H1 (cell line): ENCODE measurements around the gene ENKD1. TPM values are rescaled to one million over a fixed set of nuclear protein-coding genes. Genes with fewer than 3 reads are reported as not detected.

Source experiments
- CTCF ChIA-PET: fragments of 300-600 bp; sonication (Branson Sonifier 250); formaldehyde crosslinking; loops from one replicate; lab custom pipeline; 2021; ENCODE audit not compliant: partially characterized antibody; lab: Charles Lee
- POLR2A ChIA-PET: fragments of 300-600 bp; sonication (Branson Sonifier 250); formaldehyde crosslinking; loops from one replicate; lab custom pipeline; 2021; ENCODE audit warnings: inconsistent platforms; ENCODE audit not compliant: partially characterized antibody; lab: Charles Lee
- DNase-seq, 2 experiments: peaks; one replicate each; pipeline versions ENCODE4 v3.0.0 to v3.0.0-alpha.2; 2010 to 2022; ENCODE audit warnings: low spot score in 2 of 2, low read depth in 1 of 2, mixed read lengths in 1 of 2
- FAIRE-seq: peaks from 2 replicates; lab custom pipeline; 2011; peaks lifted over from hg19 to GRCh38; lab: Jason Lieb, UNC
- H2AFZ ChIP-seq: 2 replicates; pipeline ENCODE4 v1.8.1; 2012; ENCODE audit warnings: low read length, inconsistent platforms
- H2AK5ac ChIP-seq: 2 replicates; pipeline ENCODE4 v1.6.1; 2013; ENCODE audit warnings: low read depth, low read length
- H2BK120ac ChIP-seq: replicated peaks from 2 replicates; pipeline ENCODE3; 2013; ENCODE audit warnings: low read depth, low read length, inconsistent platforms
- H2BK12ac ChIP-seq: 2 replicates; pipeline ENCODE4 v1.6.1; 2013; ENCODE audit warnings: low read depth, low read length
- H2BK15ac ChIP-seq: 2 replicates; pipeline ENCODE4 v1.6.1; 2013; ENCODE audit warnings: low read length
- H2BK20ac ChIP-seq: 2 replicates; pipeline ENCODE4 v1.6.1; 2013; ENCODE audit warnings: low read length
- H2BK5ac ChIP-seq: 2 replicates; pipeline ENCODE4 v1.6.1; 2013; ENCODE audit warnings: low read depth, low read length
- H3K14ac ChIP-seq: 2 replicates; pipeline ENCODE4 v1.6.1; 2013; ENCODE audit warnings: inconsistent platforms; ENCODE audit not compliant: insufficient read length
- H3K18ac ChIP-seq: 2 replicates; pipeline ENCODE4 v1.6.1; 2013; ENCODE audit warnings: low read length; ENCODE audit errors: extremely low read depth
- H3K23ac ChIP-seq: 2 replicates; pipeline ENCODE4 v1.6.1; 2013; ENCODE audit warnings: inconsistent platforms; ENCODE audit not compliant: insufficient read length
- H3K23me2 ChIP-seq: 2 replicates; pipeline ENCODE4 v1.6.1; 2013; ENCODE audit warnings: low read depth, low read length
- H3K27ac ChIP-seq: 2 replicates; pipeline ENCODE4 v1.6.1; 2011; ENCODE audit warnings: low read depth, low read length, inconsistent platforms
- H3K27me3 ChIP-seq, 4 experiments: replicated peaks in 1 of 4; 1 replicate in 1 of 4; 2 replicates in 3 of 4; pipeline versions ENCODE4 v1.6.1 to v1.8.1; 2011 to 2013; ENCODE audit warnings: low read length in 3 of 4, mild to moderate bottlenecking in 3 of 4, inconsistent platforms in 2 of 4, mixed read lengths in 2 of 4, moderate library complexity in 1 of 4; ENCODE audit not compliant: control insufficient read depth in 3 of 4, insufficient read depth in 3 of 4; ENCODE audit errors: extremely low read depth in 1 of 4
- H3K36me3 ChIP-seq, 4 experiments: 2 replicates each; pipeline versions ENCODE4 v1.6.1 to v1.8.1; 2011 to 2013; ENCODE audit warnings: mild to moderate bottlenecking in 4 of 4, low read length in 3 of 4, moderate library complexity in 2 of 4, control low read depth in 1 of 4, inconsistent platforms in 1 of 4; ENCODE audit not compliant: insufficient read depth in 4 of 4, control insufficient read depth in 2 of 4
- H3K4ac ChIP-seq: replicated peaks from 2 replicates; pipeline ENCODE3; 2013; ENCODE audit warnings: low read length, low read depth, mixed read lengths, inconsistent platforms; ENCODE audit not compliant: insufficient read length
- H3K4me1 ChIP-seq, 4 experiments: replicated peaks in 1 of 4; 1 replicate in 1 of 4; 2 replicates in 3 of 4; pipeline versions ENCODE4 v1.6.1 to v1.8.1; 2011 to 2013; ENCODE audit warnings: low read length in 3 of 4, inconsistent platforms in 2 of 4, mixed read lengths in 1 of 4; ENCODE audit not compliant: insufficient read depth in 4 of 4, control insufficient read depth in 3 of 4
- H3K4me2 ChIP-seq, 2 experiments: 2 replicates each; pipeline versions ENCODE4 v1.6.1 to v1.8.1; 2011 to 2013; ENCODE audit warnings: low read depth in 2 of 2, low read length in 2 of 2, control low read depth in 1 of 2, inconsistent platforms in 1 of 2, mild to moderate bottlenecking in 1 of 2; ENCODE audit not compliant: insufficient read depth in 1 of 2
- H3K4me3 ChIP-seq, 4 experiments: fragments of 200-600, 300-600 bp in 1 of 4; sonication (generic), shearing (Covaris generic), sonication (Bioruptor Twin) in 1 of 4; 2 replicates each; pipeline versions ENCODE4 v1.5.1 to v1.8.1; 2011 to 2016; ENCODE audit warnings: low read length in 4 of 4, low read depth in 3 of 4, control low read depth in 2 of 4, inconsistent platforms in 2 of 4, mild to moderate bottlenecking in 2 of 4, mixed read lengths in 1 of 4, moderate library complexity in 1 of 4; ENCODE audit not compliant: insufficient read depth in 2 of 4; ENCODE audit errors: extremely low read depth in 1 of 4
- H3K56ac ChIP-seq: replicated peaks from 2 replicates; pipeline ENCODE3; 2013; ENCODE audit warnings: low read depth, mild to moderate bottlenecking, mixed read lengths, low read length, inconsistent platforms; ENCODE audit not compliant: insufficient read length
- H3K79me1 ChIP-seq: 2 replicates; pipeline ENCODE4 v1.6.1; 2013; ENCODE audit warnings: low read depth, low read length, control low read depth
- H3K79me2 ChIP-seq, 2 experiments: 2 replicates each; pipeline versions ENCODE4 v1.6.1 to v1.8.1; 2012 to 2013; ENCODE audit warnings: low read length in 2 of 2, mild to moderate bottlenecking in 2 of 2, inconsistent platforms in 1 of 2; ENCODE audit not compliant: insufficient read depth in 2 of 2, control insufficient read depth in 1 of 2
- H3K9ac ChIP-seq, 4 experiments: replicated peaks in 1 of 4; 1 replicate in 1 of 4; 2 replicates in 3 of 4; pipeline versions ENCODE4 v1.6.1 to v1.8.1; 2011 to 2013; ENCODE audit warnings: low read depth in 3 of 4, low read length in 3 of 4, control low read depth in 2 of 4, mild to moderate bottlenecking in 2 of 4, moderate library complexity in 2 of 4, inconsistent platforms in 1 of 4; ENCODE audit errors: extremely low read depth in 1 of 4
- H3K9me3 ChIP-seq, 2 experiments: 2 replicates each; pipeline versions ENCODE4 v1.6.1 to v1.8.1; 2012 to 2013; ENCODE audit warnings: mild to moderate bottlenecking in 2 of 2, moderate library complexity in 2 of 2, control low read depth in 1 of 2, inconsistent platforms in 1 of 2, low read depth in 1 of 2, low read length in 1 of 2, mixed read lengths in 1 of 2; ENCODE audit not compliant: insufficient read depth in 2 of 2
- H4K20me1 ChIP-seq, 2 experiments: replicated peaks in 1 of 2; 2 replicates each; pipeline versions ENCODE3 to v1.8.1; 2011 to 2013; ENCODE audit warnings: inconsistent platforms in 2 of 2, low read length in 2 of 2, mild to moderate bottlenecking in 1 of 2; ENCODE audit not compliant: insufficient read depth in 2 of 2, control insufficient read depth in 1 of 2
- H4K5ac ChIP-seq: 2 replicates; pipeline ENCODE4 v1.6.1; 2013; ENCODE audit warnings: low read length, low read depth, mixed read lengths, inconsistent platforms; ENCODE audit not compliant: insufficient read length
- H4K8ac ChIP-seq: 2 replicates; pipeline ENCODE4 v1.8.0; 2013; ENCODE audit warnings: mild to moderate bottlenecking, moderate library complexity, low read length, inconsistent platforms; ENCODE audit not compliant: insufficient read depth; ENCODE audit errors: extremely low read depth
- H4K91ac ChIP-seq: replicated peaks from 2 replicates; pipeline ENCODE3; 2013; ENCODE audit warnings: low read length, mixed read lengths, inconsistent platforms; ENCODE audit not compliant: insufficient read length
- ASH2L ChIP-seq: fragments of 200-600, 300-600 bp; sonication (generic); IDR thresholded peaks from one replicate; pipeline ENCODE4 v1.7.1; 2017; ENCODE audit warnings: low read length
- EP300 ChIP-seq, 2 experiments: IDR thresholded peaks; 1 replicate in 1 of 2; 2 replicates in 1 of 2; pipeline ENCODE4 v1.6.1; 2011 to 2012; ENCODE audit warnings: low read depth in 2 of 2, low read length in 2 of 2, mild to moderate bottlenecking in 2 of 2, borderline replicate concordance in 1 of 2, inconsistent platforms in 1 of 2, moderate library complexity in 1 of 2
- JUND ChIP-seq: IDR thresholded peaks from 2 replicates; pipeline ENCODE4 v1.6.1; 2011; ENCODE audit warnings: mild to moderate bottlenecking, improper control_type of control experiment, low read length
- POLR2A ChIP-seq, 2 experiments: IDR thresholded peaks; 1 replicate in 1 of 2; 2 replicates in 1 of 2; pipeline ENCODE4 v1.6.1; 2011; ENCODE audit warnings: low read depth in 2 of 2, low read length in 2 of 2, mild to moderate bottlenecking in 2 of 2; ENCODE audit errors: control extremely low read depth in 1 of 2
- RAD21 ChIP-seq, 2 experiments: IDR thresholded peaks in 1 of 2; conservative IDR thresholded peaks in 1 of 2; 2 replicates each; pipeline ENCODE4 v1.6.1; 2011; ENCODE audit warnings: low read depth in 2 of 2, low read length in 2 of 2, improper control_type of control experiment in 1 of 2, inconsistent platforms in 1 of 2, mild to moderate bottlenecking in 1 of 2, moderate library complexity in 1 of 2
- RBBP5 ChIP-seq: IDR thresholded peaks from 2 replicates; pipeline ENCODE4 v1.7.1; 2012; ENCODE audit warnings: low read depth, mild to moderate bottlenecking, inconsistent platforms, low read length, moderate library complexity, borderline replicate concordance
- RFX5 ChIP-seq: IDR thresholded peaks from 2 replicates; pipeline ENCODE4 v1.6.1; 2011; ENCODE audit warnings: low read depth, low read length, improper control_type of control experiment, borderline replicate concordance
- SAP30 ChIP-seq: fragments of 300-600 bp; sonication (generic); IDR thresholded peaks from 2 replicates; pipeline ENCODE4 v1.7.1; 2012; ENCODE audit warnings: low read length, moderate library complexity, mild to moderate bottlenecking, inconsistent platforms; ENCODE audit not compliant: insufficient read depth, insufficient replicate concordance
- SIN3A ChIP-seq, 2 experiments: IDR thresholded peaks in 1 of 2; conservative IDR thresholded peaks in 1 of 2; 2 replicates each; pipeline ENCODE4 v1.6.1; 2011 to 2012; ENCODE audit warnings: low read length in 2 of 2, improper control_type of control experiment in 1 of 2, low read depth in 1 of 2, mild to moderate bottlenecking in 1 of 2
- SRF ChIP-seq: IDR thresholded peaks from 2 replicates; pipeline ENCODE4 v1.6.1; 2011; ENCODE audit warnings: mild to moderate bottlenecking, low read depth, low read length, moderate library complexity
- TAF7 ChIP-seq: optimal IDR thresholded peaks from 2 replicates; pipeline ENCODE3; 2011; ENCODE audit warnings: low read depth, mild to moderate bottlenecking, inconsistent platforms, low read length, moderate library complexity, borderline replicate concordance
- TBP ChIP-seq: IDR thresholded peaks from 2 replicates; pipeline ENCODE4 v1.6.1; 2011; ENCODE audit warnings: low read depth, low read length, improper control_type of control experiment
- TCF12 ChIP-seq: IDR thresholded peaks from 2 replicates; pipeline ENCODE4 v1.6.1; 2011; ENCODE audit warnings: low read depth, mild to moderate bottlenecking, low read length
- WGBS, 2 experiments: shearing (Covaris generic) in 1 of 2; methylation state at CpG; one replicate each; pipeline versions ENCODE4 v1.1.6 to v1.1.7; 2013 to 2015; ENCODE audit warnings: low lambda C conversion rate in 2 of 2, mixed read lengths in 2 of 2, inconsistent platforms in 1 of 2, low coverage in 1 of 2, missing lambda C conversion rate in 1 of 2; ENCODE audit not compliant: insufficient replicate concordance in 2 of 2, insufficient coverage in 1 of 2, insufficient read length in 1 of 2; ENCODE audit errors: extremely low coverage in 1 of 2, missing lambda C conversion rate in 1 of 2; 5-methylcytosine and 5-hydroxymethylcytosine counted together
- polyA plus RNA-seq, 7 experiments: library from polyadenylated mRNA; depleted of rRNA in 3 of 7; stranded (reverse) in 5 of 7; unstranded in 2 of 7; fragments of >200 nt in 5 of 7; fragments of 200-250 nt in 2 of 7; gene quantifications; 1 replicate in 5 of 7; 2 replicates in 1 of 7; 4 replicates in 1 of 7; pipeline versions ENCODE4 v1.2.1 to v1.2.3, GENCODE V29; 2011 to 2013; ENCODE audit warnings: missing spikeins in 2 of 7, mixed read lengths in 2 of 7
- total RNA-seq: library from RNA; stranded (reverse); fragmentation: NEBNext Ultra II Directional; extraction: Animal tissue kit (Norgen Biotek cat#: 25700); gene quantifications from 2 replicates; pipeline ENCODE4 v1.2.1, GENCODE V29; 2021

The ENKD1 gene
- total and polyA plus RNA-seq, 2 of the 8 experiments (the other 6 are each of a cell fraction or from before 2014, with no cell fraction given): 12.9 to 16.1 TPM

- Histone ChIP-seq H3K36me3 (no peaks in the 10 kb centered on the region), H2BK5ac (no peak overlapping the region), H2AK5ac (no peak overlapping the region), H2BK15ac (no peak overlapping the region), H3K23me2 (peaks cover 5% of the 10 kb centered on the region; the same call in 1 of the 2 replicates), H4K8ac (no peak overlapping the region), H3K27ac (no peak overlapping the region), H3K79me1 (no peaks in the 10 kb centered on the region), H3K4me3 (no peak overlapping the region), H3K4me2 (no peak overlapping the region), H3K18ac (no peak overlapping the region), H2AFZ (no peak overlapping the region), H3K56ac (no peak overlapping the region), H3K9ac (no peak overlapping the region), H4K20me1 (peaks cover 5 to 15% of the 10 kb centered on the region in 2 experiments), H2BK120ac (no peak overlapping the region), H3K79me2 (no peaks in the 10 kb centered on the region), H3K27me3 (peaks cover 3 to 36% (median 23%) of the 10 kb centered on the region in 4 experiments; a peak in 6 of 7 replicates), H3K9me3 (no peaks in the 10 kb centered on the region), H3K4me1 (peaks cover 0 to 18% (median 7%) of the 10 kb centered on the region in 4 experiments; a peak in 5 of 7 replicates), H3K23ac (no peak overlapping the region), H2BK12ac (no peak overlapping the region), H2BK20ac (no peak overlapping the region), H3K4ac (no peak overlapping the region), H3K14ac (no peak overlapping the region), H4K91ac (no peak overlapping the region), H4K5ac (no peak overlapping the region)
- CTCF ChIA-PET: interaction anchor here (0.5 to 18.0 kb wide), 12 partner anchors 10 to 144 kb away, joined by 3 to 202 read pairs (median 4); partner anchors contain the start of genes ACD, C16orf86, ENKD1 and PARD6A
- no peak for DNase-seq
- POLR2A ChIA-PET: interaction anchor here (0.6 to 1.5 kb wide), 6 partner anchors 9 to 283 kb away, joined by 3 to 8 read pairs (median 3); partner anchors contain the start of genes ACD, CTCF and PARD6A
- 90% methylated on average over 4 of the region's 4 CpGs; no CpG with 5 or more reads in 1 of the 2 experiments for WGBS, 2 experiments
- TF ChIP-seq ASH2L (no peak), RFX5 (no peak), TBP (no peak), SRF (no peak), SAP30 (no peak), EP300 (IDR thresholded peaks at IDR 0.05; ENCODE audit: borderline replicate concordance in 1 of 2, low read depth in 2 of 2, low read length in 2 of 2) (no peak), RBBP5 (no peak), TCF12 (no peak), JUND (no peak), TAF7 (no peak), POLR2A (IDR thresholded peaks at IDR 0.05; ENCODE audit: control extremely low read depth in 1 of 2, low read depth in 2 of 2, low read length in 2 of 2) (no peak), SIN3A (conservative IDR thresholded peaks at IDR 0.05 in 1 of 2, IDR thresholded peaks at IDR 0.05 in 1 of 2; ENCODE audit: low read depth in 1 of 2, low read length in 2 of 2) (no peak), RAD21 (IDR thresholded peaks at IDR 0.05 in 1 of 2, conservative IDR thresholded peaks at IDR 0.05 in 1 of 2; ENCODE audit: low read depth in 2 of 2, low read length in 2 of 2) (no peak)
- FAIRE-seq: no peak
Observed at GRCh38 chr16:67651847-67652246, 14.7 kb downstream of the ENKD1 start.
